GM19023 (cell line): ENCODE data around the gene ASS1.

Experiments used
- ATAC-seq: cut with Tn5 transposase; IDR thresholded peaks from one replicate; pipeline ENCODE4 v1.9.1; 2021; ENCODE audit warnings: mild to moderate bottlenecking, moderate library complexity; ENCODE audit not compliant: unreplicated experiment

ASS1 gene

GRCh38 chr9:130417602-130418001, 27.2 kb upstream of the ASS1 start:
- ATAC-seq = no peak

GRCh38 chr9:130418776-130419175, 26.0 kb upstream of the ASS1 start:
- ATAC-seq = no peak

- no peak for ATAC-seq
Measured at GRCh38 chr9:130419521-130420035, 25.2 kb upstream of the ASS1 start.

DNA sequence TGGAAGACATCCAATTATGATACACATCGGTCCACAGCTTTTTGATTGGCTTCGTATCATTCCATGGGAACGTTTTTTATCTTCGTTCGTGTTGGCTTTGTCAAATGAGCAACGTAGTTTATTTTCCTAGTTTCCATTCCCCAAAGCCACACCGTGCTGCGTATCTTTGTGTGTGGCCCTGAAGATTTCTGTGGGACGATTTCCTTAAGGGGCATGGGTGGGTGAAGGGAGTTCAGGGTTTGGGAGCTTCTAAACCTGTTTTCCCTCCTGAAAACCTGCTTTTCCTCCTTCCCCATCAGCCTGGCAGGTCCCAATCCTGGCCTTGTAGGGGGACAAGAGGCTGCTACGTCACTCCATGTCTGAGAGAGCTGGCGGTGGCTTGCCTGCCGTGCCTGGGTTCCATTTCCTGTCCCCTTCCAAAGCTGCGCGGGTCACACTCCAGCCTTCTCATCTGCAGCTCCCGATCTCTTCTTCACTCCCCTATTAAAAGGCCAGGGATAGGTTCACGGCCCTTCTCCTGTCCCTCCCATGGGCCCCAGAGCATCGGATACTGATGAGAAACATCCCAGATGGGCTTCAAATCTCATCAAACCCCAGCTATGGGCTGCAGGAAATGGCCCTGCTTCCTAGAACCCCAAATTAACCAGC, 23.5 kb upstream of the ASS1 start:
- ATAC-seq = no peak

- ATAC-seq = no peak
Measured at GRCh38 chr9:130421802-130422276, 22.9 kb upstream of the ASS1 start.

GRCh38 chr9:130422546-130422945, 22.2 kb upstream of the ASS1 start:
- no peak for ATAC-seq

- no peak for ATAC-seq
Measured at GRCh38 chr9:130423272-130423671, 21.5 kb upstream of the ASS1 start.

DNA sequence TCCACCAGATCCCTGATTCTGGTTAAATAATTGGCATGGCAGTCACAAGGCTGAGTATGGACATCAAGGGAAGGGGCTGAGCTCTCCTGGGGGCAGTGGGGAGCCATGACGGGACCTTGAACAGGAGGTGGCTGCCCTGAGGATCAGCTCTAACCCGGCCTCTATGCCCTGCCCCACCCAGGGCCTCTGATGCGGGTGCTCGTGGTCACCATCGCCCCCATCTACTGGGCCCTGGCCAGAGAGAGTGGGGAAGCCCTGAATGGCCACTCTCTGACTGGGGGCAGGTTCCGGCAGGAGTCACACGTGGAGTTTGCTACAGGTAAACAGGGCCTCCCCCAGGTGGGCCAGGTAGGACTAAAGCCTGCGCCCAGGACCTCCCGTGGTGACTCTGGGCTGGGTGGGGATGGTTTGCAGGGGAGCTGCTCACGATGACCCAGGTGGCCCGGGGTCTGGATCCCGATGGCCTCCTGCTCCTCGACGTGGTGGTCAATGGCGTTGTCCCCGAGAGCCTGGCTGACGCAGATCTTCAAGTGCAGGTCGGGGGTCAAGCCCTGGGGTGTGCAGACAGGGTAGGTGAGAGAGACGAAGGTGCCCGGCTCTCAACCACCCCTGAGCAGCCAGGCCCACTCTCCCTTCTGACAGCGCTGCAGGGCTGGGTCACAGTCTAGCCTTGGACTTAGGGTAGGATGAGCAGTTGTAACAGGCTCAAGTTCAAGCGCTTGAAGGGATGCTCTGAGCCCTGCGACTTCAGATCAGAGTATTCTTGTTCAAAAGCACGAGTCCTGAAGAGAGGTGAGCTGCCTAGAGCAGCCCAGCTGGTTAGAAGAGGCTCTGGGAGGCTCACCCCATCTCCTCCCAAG, 19.9 kb upstream of the ASS1 start:
- ATAC-seq = no peak

DNA sequence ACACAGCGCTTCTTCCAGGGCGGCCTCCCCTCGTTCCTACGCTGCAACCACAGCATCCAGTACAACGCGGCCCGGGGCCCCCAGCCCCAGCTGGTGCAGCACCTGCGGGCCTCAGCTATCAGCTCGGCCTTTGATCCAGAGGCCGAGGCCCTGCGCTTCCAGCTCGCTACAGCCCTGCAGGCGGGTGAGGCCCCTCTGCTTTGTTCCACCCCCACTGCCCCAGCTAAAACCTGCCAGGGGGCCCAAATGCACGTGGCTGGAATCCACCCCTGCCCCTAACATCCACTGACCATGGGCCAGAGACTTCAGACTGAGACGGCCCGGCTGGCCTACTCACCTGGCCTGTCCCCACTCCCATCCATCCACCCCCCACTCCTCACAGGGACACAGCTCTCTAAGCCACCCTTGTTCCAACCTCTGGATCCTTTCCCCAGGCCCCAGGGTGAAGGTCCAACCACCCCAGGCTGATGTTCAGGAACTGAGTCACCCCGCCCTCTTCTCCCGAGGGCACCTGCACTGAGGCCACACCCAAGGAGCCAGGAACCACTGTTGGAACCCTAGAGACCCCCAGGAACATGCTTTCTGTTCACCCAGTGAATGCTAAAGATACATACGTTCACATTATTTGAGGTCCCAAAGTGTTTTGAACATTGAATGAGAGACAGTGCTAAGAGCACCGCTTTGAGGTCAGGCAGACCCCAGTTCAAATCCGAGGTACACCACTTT, 18.9 kb upstream of the ASS1 start:
- ATAC-seq = no peak

DNA sequence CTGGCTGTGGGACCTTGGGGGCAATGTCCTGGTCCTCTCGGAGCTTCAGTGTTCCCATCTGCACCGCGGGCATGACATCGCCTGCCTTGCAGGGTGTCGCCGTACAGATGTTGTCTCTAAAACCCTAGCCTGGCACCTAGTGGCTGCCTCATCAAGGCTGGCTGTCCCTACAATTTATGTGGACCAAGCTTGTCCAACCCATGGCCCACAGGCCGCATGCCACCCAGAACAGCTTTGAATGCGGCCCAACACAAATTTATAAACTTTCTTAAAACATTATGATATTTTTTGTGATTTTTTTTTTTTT, 18.3 kb upstream of the ASS1 start:
- no peak for ATAC-seq

DNA sequence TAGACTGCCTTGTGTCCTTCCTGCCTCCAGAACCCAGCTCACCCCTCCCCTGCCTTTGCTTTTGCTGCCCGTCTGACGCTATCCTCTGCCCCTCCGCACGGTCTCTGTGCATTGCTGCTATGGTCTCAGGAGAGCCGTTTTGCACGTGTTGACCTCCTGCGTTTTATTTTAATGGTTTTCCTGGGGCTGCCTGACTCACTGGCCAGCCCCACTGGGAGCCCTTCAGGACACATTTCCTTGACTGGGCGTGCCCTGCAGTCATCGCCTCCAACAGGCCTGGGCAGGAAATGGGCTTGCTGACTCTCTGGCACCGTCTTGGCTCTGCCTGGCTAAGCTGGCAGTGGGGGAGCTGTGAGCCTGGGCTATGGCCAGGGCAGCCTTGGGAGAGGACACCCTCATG, 17.9 kb upstream of the ASS1 start:
- ATAC-seq = no peak

DNA sequence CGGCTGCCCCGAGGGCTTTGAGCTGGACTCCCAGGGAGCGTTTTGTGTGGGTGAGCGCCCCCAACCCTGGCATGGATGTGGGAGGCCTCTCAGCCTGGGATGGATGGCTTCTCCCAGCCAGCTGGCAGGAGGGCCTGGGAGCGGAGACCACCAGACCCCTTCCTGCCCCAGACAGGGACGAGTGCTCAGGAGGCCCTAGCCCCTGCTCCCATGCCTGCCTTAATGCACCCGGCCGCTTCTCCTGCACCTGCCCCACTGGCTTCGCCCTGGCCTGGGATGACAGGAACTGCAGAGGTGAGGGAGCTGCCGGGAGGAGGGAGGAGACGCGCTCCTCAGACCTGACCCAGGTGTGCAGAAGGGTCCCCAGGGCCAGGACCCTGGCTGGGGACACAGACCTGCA, 17.4 kb upstream of the ASS1 start:
- no peak for ATAC-seq

GRCh38 chr9:130428086-130428665, 16.6 kb upstream of the ASS1 start:
- ATAC-seq = no peak

DNA sequence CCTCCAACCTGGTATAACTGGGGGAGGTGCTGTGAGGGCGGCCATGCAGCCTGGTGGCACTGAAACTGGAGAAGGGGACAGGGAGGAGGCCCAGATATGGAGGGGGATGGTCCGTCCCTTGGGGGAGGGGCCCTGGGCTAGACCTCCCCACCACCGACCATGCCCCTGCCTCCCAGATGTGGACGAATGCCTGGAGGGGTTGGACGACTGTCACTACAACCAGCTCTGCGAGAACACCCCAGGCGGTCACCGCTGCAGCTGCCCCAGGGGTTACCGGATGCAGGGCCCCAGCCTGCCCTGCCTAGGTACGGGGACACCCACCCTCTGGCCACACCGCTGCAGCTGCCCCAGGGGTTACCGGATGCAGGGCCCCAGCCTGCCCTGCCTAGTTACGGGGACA, 15.4 kb upstream of the ASS1 start:
- ATAC-seq = no peak

- no peak for ATAC-seq
Measured at GRCh38 chr9:130429831-130430230, 14.9 kb upstream of the ASS1 start.

DNA sequence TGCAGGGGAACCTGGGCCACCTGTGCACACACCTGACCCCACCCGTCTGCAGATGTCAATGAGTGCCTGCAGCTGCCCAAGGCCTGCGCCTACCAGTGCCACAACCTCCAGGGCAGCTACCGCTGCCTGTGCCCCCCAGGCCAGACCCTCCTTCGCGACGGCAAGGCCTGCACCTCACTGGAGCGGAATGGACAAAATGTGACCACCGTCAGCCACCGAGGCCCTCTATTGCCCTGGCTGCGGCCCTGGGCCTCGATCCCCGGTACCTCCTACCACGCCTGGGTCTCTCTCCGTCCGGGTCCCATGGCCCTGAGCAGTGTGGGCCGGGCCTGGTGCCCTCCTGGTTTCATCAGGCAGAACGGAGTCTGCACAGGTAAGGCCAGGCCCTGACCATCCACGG, 14.5 kb upstream of the ASS1 start:
- no peak for ATAC-seq

GRCh38 chr9:130430734-130431535, 13.8 kb upstream of the ASS1 start:
- no peak for ATAC-seq

- no peak for ATAC-seq
Measured at GRCh38 chr9:130431536-130432303, 13.0 kb upstream of the ASS1 start.

DNA sequence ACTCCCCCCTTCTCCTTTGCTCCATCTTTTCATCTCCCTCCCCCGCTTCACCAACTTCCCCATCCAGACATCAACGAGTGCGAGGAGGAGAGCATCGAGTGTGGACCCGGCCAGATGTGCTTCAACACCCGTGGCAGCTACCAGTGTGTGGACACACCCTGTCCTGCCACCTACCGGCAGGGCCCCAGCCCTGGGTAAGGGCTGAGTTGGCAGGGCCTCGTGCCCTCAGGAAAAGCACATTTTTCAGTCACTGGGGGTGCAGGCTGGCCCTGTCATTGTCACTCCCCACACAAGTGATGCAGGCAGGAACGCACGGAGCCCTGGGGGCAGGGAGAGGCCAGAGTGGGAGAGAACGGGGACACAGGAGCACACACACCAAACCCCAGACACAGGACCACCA, 12.4 kb upstream of the ASS1 start:
- ATAC-seq = no peak

- ATAC-seq = no peak
Measured at GRCh38 chr9:130432796-130433167, 12.0 kb upstream of the ASS1 start.
